Uterus (tissue), 2 donors: ENCODE measurements around the gene PLK4.

Source experiments
- POLR2A ChIP-seq, 2 donors: fragments of 450-650 bp; IDR thresholded peaks; one replicate each; pipeline ENCODE4 v1.6.1; 2016; ENCODE audit warnings: antibody characterized with exemption in 2 of 2, mild to moderate bottlenecking in 1 of 2, moderate library complexity in 1 of 2
- TF ChIP-seq, protein P1 (sequence below), 4 experiments: fragments of 200-600 bp in 2 of 4; fragments of 450-650 bp in 2 of 4; sonication (generic) in 2 of 4; IDR thresholded peaks; one replicate each; pipeline ENCODE4 v1.5.1; 2016 to 2019; ENCODE audit warnings: antibody characterized with exemption in 4 of 4, mild to moderate bottlenecking in 2 of 4, moderate library complexity in 1 of 4

DNA sequence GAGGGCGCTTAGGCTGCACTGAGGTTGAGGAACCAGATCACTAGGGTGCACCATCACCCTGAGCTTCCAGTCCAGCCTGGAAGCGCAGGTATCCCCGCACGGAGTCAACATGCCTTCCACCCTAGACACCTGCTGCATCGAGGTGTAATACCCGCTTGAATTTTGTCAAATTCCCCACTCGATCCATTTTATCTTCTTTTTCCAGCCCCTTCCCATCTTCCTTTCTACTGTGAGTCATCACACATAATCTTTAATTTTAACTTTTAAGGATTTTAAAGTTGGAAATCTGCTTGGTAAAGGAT lies 821 bp downstream of the PLK4 start:
- TF ChIP-seq, protein P1, sequence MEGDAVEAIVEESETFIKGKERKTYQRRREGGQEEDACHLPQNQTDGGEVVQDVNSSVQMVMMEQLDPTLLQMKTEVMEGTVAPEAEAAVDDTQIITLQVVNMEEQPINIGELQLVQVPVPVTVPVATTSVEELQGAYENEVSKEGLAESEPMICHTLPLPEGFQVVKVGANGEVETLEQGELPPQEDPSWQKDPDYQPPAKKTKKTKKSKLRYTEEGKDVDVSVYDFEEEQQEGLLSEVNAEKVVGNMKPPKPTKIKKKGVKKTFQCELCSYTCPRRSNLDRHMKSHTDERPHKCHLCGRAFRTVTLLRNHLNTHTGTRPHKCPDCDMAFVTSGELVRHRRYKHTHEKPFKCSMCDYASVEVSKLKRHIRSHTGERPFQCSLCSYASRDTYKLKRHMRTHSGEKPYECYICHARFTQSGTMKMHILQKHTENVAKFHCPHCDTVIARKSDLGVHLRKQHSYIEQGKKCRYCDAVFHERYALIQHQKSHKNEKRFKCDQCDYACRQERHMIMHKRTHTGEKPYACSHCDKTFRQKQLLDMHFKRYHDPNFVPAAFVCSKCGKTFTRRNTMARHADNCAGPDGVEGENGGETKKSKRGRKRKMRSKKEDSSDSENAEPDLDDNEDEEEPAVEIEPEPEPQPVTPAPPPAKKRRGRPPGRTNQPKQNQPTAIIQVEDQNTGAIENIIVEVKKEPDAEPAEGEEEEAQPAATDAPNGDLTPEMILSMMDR (IDR thresholded peaks at IDR 0.05), result no peak
- no peak for TF ChIP-seq POLR2A (IDR thresholded peaks at IDR 0.05)
